Measurements from ENCODE around the gene VEZF1.

Gene VEZF1

DNA sequence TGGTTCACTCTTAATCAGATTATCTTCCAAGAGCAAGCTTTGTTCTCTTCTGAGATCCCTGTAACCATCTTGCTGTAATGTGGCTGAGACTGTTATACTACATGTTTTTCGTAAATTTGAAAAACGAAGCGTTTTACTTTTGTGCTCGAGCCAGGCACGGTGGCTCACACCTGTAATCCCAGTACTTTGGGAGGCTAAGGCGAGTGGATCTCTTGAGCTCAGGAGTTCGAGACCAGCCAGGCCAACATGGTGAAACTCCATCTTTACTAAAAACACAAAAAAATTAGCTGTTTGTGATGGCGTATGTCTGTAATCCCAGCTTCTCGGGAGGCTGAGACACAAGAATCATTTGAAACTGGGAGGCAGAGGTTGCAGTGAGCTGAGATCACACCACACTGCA lies 40.7 kb downstream of the VEZF1 start:
- DNase-seq: no peak

- peak in 1 of 2 experiments; percentile 19 for DNase-seq
Measured at GRCh38 chr17:57946798-57947358, 41.2 kb downstream of the VEZF1 start.

DNA sequence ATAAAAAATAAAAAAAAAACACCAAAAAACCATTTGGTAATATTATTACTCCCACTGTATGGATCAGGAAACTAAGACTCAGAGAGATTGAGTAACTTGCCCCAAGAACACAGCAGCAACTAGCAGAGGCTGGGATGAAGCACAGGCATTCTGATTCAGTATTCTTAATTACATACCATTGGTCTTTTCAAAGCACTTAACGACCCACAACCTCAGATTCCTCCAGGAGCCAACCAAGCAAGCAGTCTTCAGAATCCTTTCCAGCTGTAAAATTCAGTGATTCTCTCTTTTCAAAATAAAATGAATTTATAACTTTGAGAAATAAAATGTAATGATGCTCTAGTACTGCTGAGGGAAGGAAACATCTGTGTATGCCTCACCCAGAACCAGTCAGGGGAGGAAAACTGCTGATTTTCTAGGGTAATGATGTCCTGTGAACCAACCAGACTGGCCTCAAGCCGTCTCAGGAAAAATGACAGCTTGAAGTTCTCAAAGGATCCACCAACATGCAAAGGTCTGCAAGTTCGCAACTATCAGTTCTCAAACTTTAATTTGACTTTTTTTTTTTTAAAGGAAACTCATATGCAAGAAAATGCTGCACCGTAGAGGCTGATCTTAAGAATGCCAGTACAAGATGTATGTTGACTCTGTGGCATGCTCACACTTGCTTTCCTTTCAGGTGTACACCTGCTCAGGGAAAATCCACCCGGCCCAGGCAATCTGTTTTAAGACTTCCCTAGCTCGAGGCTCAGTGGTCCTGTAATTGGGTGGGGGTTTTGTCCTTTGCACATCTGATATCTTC lies 41.9 kb downstream of the VEZF1 start:
- DNase-seq: no peak

- DNase-seq: no peak
Measured at GRCh38 chr17:57944908-57945307, 43.1 kb downstream of the VEZF1 start.

- DNase-seq: no peak
Measured at GRCh38 chr17:57943645-57944044, 44.4 kb downstream of the VEZF1 start.

- DNase-seq: no peak
Measured at GRCh38 chr17:57943140-57943539, 44.9 kb downstream of the VEZF1 start.

DNA sequence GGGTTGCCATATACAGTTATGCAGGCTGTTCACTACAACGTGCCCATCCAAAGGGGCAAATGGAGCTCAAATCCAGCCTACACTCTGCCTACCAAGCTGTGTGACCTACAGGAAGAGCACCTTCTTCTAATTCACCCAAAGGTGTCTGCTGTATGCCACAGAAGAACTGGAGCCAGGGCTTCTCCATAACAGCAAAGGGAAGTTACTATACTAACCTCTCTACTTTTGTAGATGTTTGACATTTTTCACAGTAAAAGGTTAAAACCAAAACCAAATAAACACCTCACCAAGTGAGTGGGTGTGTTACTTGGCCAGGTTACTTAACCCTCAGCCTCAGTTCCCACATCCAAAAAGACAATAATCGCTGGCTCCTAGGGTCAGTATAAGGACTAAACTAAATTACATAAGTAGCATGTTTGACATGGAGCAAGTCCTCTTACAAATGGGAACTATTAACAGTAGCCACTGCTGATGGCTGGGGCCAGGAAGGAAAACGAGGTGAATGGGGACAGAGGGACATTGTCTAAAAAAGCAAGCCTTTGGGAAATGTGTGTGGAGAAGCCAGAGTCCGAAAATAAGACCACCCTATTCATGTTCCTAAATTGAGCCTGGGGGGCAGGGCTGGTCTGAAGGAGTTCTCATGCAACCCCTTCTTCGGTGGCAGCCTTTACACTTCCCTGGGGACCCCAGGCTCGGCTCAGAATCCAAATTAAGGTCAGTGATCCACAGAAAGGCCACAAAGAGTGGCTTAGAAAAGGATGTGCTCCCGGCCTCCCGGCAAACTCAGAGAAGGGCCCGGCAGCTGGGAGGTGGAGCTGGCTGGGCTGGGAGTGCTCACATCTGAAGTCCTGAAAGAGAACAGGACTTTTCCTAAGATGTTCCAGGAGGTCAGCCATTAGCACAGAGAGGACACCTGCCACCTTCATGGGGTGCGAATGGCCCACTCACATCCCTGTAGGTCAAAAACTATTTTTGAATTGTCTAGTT lies 46.4 kb downstream of the VEZF1 start:
- no peak for DNase-seq

GRCh38 chr17:57940653-57941329 lies 47.3 kb downstream of the VEZF1 start:
- DNase-seq: peak; percentile 56 to 80

DNA sequence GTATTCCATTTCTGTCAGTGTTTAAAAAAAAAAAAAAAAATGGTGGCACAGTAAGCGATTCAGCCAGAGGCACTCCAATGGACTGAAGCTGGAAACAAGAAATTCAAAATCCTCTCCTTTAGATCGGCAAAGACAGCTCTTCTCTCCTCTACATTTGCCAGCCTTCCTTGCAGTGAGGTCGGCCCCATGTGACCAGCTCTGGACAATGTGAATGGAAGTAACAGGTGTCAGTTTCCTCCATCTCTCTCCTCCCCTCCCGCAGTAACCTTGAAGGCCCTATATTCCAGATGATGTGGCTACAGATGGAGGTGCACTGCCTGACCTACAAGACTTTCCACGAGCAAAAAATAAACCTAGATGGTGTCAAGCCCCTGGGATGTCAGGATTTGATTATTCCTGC lies 47.8 kb downstream of the VEZF1 start:
- DNase-seq: peak in 1 of 2 experiments; percentile 27

- peak; percentile 83 to 87 for DNase-seq
Measured at GRCh38 chr17:57939797-57940196, 48.3 kb downstream of the VEZF1 start.

- DNase-seq: no peak
Measured at GRCh38 chr17:57938061-57938502, 50.0 kb downstream of the VEZF1 start.

DNA sequence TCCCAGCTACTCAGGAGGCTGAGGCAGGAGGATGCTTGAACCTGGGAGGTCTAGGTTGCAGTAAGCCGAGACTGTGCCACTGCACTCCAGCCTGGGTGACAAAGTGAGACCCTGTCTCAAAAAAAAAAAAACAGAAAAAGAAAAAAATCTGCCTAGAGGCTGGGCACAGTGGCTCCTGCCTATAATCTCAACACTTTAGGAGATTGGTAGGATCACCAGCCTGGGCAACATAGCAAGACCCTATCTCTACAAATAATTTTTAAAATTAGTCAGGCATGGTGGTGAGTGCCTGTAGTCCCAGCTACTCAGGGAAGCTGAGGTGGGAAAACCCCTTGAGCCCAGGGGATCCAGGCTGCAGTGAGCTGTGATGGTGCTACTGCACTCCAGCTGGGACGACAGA lies 50.6 kb downstream of the VEZF1 start:
- no peak for DNase-seq

GRCh38 chr17:57935833-57936807 lies 51.9 kb downstream of the VEZF1 start:
- no peak for DNase-seq

- DNase-seq: no peak
Measured at GRCh38 chr17:57931488-57932137, 56.4 kb downstream of the VEZF1 start.

GRCh38 chr17:57930239-57930638 lies 57.8 kb downstream of the VEZF1 start:
- DNase-seq: no peak

- DNase-seq: no peak
Measured at GRCh38 chr17:57929386-57929785, 58.7 kb downstream of the VEZF1 start.

DNA sequence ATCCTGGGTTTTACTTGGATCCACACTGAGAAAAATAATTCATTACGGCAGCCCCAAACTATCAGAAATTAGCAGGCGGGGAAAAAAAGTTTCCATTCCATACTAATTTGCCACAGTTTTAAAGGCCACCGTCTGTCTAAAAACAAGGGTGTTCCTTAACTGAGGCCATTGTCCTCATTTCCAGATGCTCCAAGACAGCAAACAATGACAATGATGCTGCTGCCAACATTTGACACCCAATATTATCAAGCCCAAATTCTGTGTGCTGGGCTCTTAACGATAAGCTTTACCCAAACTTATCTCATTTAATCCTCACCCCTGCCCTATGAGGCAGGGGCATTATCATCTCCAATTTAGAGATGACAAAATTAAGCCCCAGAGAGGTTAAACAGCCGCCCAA lies 59.1 kb downstream of the VEZF1 start:
- no peak for DNase-seq

- peak in 1 of 2 experiments; percentile 38 for DNase-seq
Measured at GRCh38 chr17:57927048-57927723, 60.9 kb downstream of the VEZF1 start.

- no peak for DNase-seq
Measured at GRCh38 chr17:57926723-57927047, 61.4 kb downstream of the VEZF1 start.

DNA sequence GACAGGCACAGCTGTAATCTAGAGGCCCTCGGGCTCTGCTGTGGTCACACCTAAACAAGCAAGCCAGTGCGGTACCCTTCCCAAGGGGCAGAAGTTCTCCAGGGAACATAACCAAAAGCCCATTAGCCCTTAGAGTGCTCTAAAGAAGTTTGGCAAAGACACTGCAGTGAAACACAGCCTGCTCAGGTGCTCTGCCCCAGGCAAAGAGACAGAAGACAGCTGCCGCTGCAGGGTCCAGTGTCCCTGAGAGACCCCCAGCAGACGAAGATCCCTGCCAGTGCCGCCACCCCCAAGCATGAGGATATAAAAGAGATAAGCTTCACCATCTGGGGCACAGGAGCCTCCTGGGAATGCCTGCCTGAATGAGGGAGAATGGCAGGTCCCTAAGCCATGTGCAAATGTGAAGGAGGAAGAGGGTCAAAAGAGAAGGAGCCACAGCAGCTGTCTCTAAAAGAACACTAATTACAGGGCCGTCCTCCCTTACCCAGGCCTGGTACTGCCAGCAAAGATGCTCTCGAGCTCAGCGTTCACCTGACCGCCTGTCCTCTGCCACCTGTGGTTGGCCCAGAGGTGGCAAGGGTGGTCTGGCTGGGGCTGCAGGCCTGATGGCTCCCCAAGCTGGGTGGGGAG lies 62.6 kb downstream of the VEZF1 start:
- peak in 1 of 2 experiments; percentile 30 for DNase-seq

Measured in NCI-H187 (cell line).